ENCODE measurements around the gene SYTL3.

GRCh38 chr6:158694913-158695312 lies 45.1 kb downstream of the SYTL3 start:
- TF ChIP-seq BHLHE40 (IDR thresholded peaks at IDR 0.05; ENCODE audit: borderline replicate concordance) = no peak
- TF ChIP-seq FOXA1 (IDR thresholded peaks at IDR 0.05) = no peak
- no peak for TF ChIP-seq ZNF384 (IDR thresholded peaks at IDR 0.05)
- no peak for TF ChIP-seq SUZ12 (IDR thresholded peaks at IDR 0.05)
- TF ChIP-seq NFRKB (IDR thresholded peaks at IDR 0.05) = no peak
- TF ChIP-seq TARDBP (IDR thresholded peaks at IDR 0.05) = no peak
- TF ChIP-seq FOXK2 (IDR thresholded peaks at IDR 0.05) = no peak

All from HEK293T (cell line).